OCI-LY1 (cell line): Measurements from ENCODE around the gene AKT2.

ENCODE experiments used
- H2AFZ ChIP-seq: fragments of 200-600 bp; sonication (generic), shearing (Covaris generic); 2 replicates; pipeline ENCODE4 v1.6.0; 2014; ENCODE audit warnings: antibody characterized with exemption, mild to moderate bottlenecking, low read length
- H3F3A ChIP-seq: fragments of 200-600 bp; sonication (generic), shearing (Covaris generic); 2 replicates; pipeline ENCODE4 v1.6.0; 2014; ENCODE audit warnings: mild to moderate bottlenecking, antibody characterized with exemption, low read length, moderate library complexity; ENCODE audit not compliant: insufficient read depth
- H3K27ac ChIP-seq: fragments of 200-600 bp; sonication (generic); 2 replicates; pipeline ENCODE4 v1.5.1; 2014; ENCODE audit warnings: low read length, mixed run types, mild to moderate bottlenecking, low read depth; ENCODE audit not compliant: poor library complexity, severe bottlenecking
- H3K27me3 ChIP-seq: fragments of 200-600 bp; sonication (generic); 2 replicates; pipeline ENCODE4 v1.6.0; 2014; ENCODE audit warnings: antibody characterized with exemption, mild to moderate bottlenecking, low read length, moderate library complexity; ENCODE audit not compliant: insufficient read depth
- H3K36me3 ChIP-seq: fragments of 200-600 bp; sonication (generic); 2 replicates; pipeline ENCODE4 v1.6.1; 2014; ENCODE audit warnings: mild to moderate bottlenecking, antibody characterized with exemption, low read length, moderate library complexity, mixed read lengths; ENCODE audit not compliant: insufficient read depth
- H3K4me1 ChIP-seq: fragments of 200-600 bp; sonication (generic); 2 replicates; pipeline ENCODE4 v1.5.1; 2014; ENCODE audit warnings: mild to moderate bottlenecking, low read length, moderate library complexity; ENCODE audit not compliant: insufficient read depth, severe bottlenecking
- H3K4me2 ChIP-seq: fragments of 200-600 bp; sonication (generic), shearing (Covaris generic); 2 replicates; pipeline ENCODE4 v1.6.1; 2014; ENCODE audit warnings: low read length
- H3K4me3 ChIP-seq: fragments of 200-600 bp; sonication (generic); 2 replicates; pipeline ENCODE4 v1.5.1; 2014; ENCODE audit warnings: low read length, low read depth, mild to moderate bottlenecking, mixed read lengths; ENCODE audit not compliant: poor library complexity, severe bottlenecking
- H3K79me2 ChIP-seq: fragments of 200-600 bp; shearing (Covaris generic); 2 replicates; pipeline ENCODE4 v1.6.1; 2016; ENCODE audit warnings: mixed run types, low read length, mixed read lengths; ENCODE audit not compliant: insufficient read depth
- H3K9ac ChIP-seq: fragments of 200-600 bp; sonication (generic), shearing (Covaris generic); 2 replicates; pipeline ENCODE4 v1.6.1; 2014; ENCODE audit warnings: mild to moderate bottlenecking, low read length, mixed read lengths
- H3K9me2 ChIP-seq: fragments of 200-600 bp; sonication (generic), shearing (Covaris generic); 2 replicates; pipeline ENCODE4 v1.6.1; 2014; ENCODE audit warnings: low read depth, mild to moderate bottlenecking, low read length, mixed read lengths
- H3K9me3 ChIP-seq: fragments of 200-600 bp; shearing (Covaris generic); 2 replicates; pipeline ENCODE4 v1.6.1; 2014; ENCODE audit warnings: low read length, mixed read lengths
- H4K20me1 ChIP-seq: fragments of 200-600 bp; sonication (generic), shearing (Covaris generic); 2 replicates; pipeline ENCODE4 v1.6.0; 2016; ENCODE audit warnings: mild to moderate bottlenecking, low read length; ENCODE audit not compliant: insufficient read depth
- EZH2 ChIP-seq: fragments of 200-600 bp; sonication (generic), shearing (Covaris generic); IDR thresholded peaks from 2 replicates; pipeline ENCODE4 v1.8.0; 2017; ENCODE audit warnings: borderline replicate concordance, mixed run types, mild to moderate bottlenecking, antibody characterized with exemption, low read length, moderate library complexity, mixed read lengths
- TF ChIP-seq, protein P1 (sequence below): fragments of 200-600 bp; sonication (generic), shearing (Covaris generic); IDR thresholded peaks from 2 replicates; pipeline ENCODE4 v1.5.1; 2017; ENCODE audit warnings: mild to moderate bottlenecking, antibody characterized with exemption, low read length, moderate library complexity, mixed read lengths

AKT2 gene

DNA sequence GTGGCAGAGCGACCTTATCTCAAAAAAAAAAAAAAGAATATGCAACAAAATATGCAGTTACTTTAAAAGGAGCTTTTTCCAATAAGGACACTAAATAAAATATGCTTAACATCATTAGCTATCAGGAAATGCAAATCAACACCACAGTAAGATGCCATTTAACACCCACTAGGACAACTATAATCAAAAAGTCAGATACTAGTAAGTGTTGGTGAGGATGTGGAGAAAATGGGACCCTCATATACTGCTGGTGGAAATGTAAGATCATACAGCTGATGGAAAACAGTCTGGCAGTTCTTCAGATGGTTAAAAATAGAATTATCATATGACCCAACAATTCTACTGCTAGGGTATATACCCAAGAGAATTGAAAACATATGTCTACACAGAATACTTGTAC is 24.5 kb upstream of the AKT2 start:
- Histone ChIP-seq H3K4me1 (no peaks in the 10 kb centered on the region), H3K9me3 (no peaks in the 10 kb centered on the region), H3K9me2 (no peaks in the 10 kb centered on the region), H3K27me3 (no peaks in the 10 kb centered on the region), H2AFZ (no peak overlapping the region), H3F3A (no peaks in the 10 kb centered on the region), H3K27ac (no peak overlapping the region), H3K36me3 (no peaks in the 10 kb centered on the region), H3K4me2 (no peak overlapping the region), H3K4me3 (no peak overlapping the region), H4K20me1 (no peaks in the 10 kb centered on the region), H3K79me2 (no peaks in the 10 kb centered on the region), H3K9ac (no peak overlapping the region)
- TF ChIP-seq, protein P1, sequence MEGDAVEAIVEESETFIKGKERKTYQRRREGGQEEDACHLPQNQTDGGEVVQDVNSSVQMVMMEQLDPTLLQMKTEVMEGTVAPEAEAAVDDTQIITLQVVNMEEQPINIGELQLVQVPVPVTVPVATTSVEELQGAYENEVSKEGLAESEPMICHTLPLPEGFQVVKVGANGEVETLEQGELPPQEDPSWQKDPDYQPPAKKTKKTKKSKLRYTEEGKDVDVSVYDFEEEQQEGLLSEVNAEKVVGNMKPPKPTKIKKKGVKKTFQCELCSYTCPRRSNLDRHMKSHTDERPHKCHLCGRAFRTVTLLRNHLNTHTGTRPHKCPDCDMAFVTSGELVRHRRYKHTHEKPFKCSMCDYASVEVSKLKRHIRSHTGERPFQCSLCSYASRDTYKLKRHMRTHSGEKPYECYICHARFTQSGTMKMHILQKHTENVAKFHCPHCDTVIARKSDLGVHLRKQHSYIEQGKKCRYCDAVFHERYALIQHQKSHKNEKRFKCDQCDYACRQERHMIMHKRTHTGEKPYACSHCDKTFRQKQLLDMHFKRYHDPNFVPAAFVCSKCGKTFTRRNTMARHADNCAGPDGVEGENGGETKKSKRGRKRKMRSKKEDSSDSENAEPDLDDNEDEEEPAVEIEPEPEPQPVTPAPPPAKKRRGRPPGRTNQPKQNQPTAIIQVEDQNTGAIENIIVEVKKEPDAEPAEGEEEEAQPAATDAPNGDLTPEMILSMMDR = no peak
- no peak for TF ChIP-seq EZH2

GRCh38 chr19:40305403-40305802 is 20.3 kb upstream of the AKT2 start:
- H3F3A ChIP-seq = no peaks in the 10 kb centered on the region
- H3K9me3 ChIP-seq = no peaks in the 10 kb centered on the region
- H3K27ac ChIP-seq = no peak overlapping the region
- no peaks in the 10 kb centered on the region for H3K36me3 ChIP-seq
- H3K9ac ChIP-seq = no peak overlapping the region
- no peak overlapping the region for H2AFZ ChIP-seq
- H3K9me2 ChIP-seq = no peaks in the 10 kb centered on the region
- H4K20me1 ChIP-seq = no peaks in the 10 kb centered on the region
- no peak overlapping the region for H3K4me2 ChIP-seq
- no peak overlapping the region for H3K4me3 ChIP-seq
- H3K4me1 ChIP-seq = no peaks in the 10 kb centered on the region
- no peaks in the 10 kb centered on the region for H3K79me2 ChIP-seq
- TF ChIP-seq, protein P1 = peak; percentile 84
- no peak for TF ChIP-seq EZH2
- no peaks in the 10 kb centered on the region for H3K27me3 ChIP-seq

GRCh38 chr19:40304306-40304705 is 19.2 kb upstream of the AKT2 start:
- Histone ChIP-seq H3K9ac (no peak overlapping the region), H3K9me3 (no peaks in the 10 kb centered on the region), H3K9me2 (no peaks in the 10 kb centered on the region), H3K27ac (no peak overlapping the region), H3K4me1 (no peaks in the 10 kb centered on the region), H3K36me3 (no peaks in the 10 kb centered on the region), H3K4me2 (no peak overlapping the region), H3F3A (no peaks in the 10 kb centered on the region), H3K4me3 (no peak overlapping the region), H3K27me3 (no peaks in the 10 kb centered on the region), H4K20me1 (no peaks in the 10 kb centered on the region), H2AFZ (no peak overlapping the region), H3K79me2 (no peaks in the 10 kb centered on the region)
- no peak for TF ChIP-seq EZH2
- TF ChIP-seq, protein P1 = no peak
